IMR-90 (cell line): Measurements from ENCODE around the gene FBN3. TPM values are rescaled to one million over a fixed set of nuclear protein-coding genes. Genes with fewer than 3 reads are reported as not detected.

Source experiments
- ATAC-seq: fragments of 200-7000 bp; cut with Tn5 transposase; 2 replicates; pipeline ENCODE4 v1.9.1; 2020; ENCODE audit warnings: low read depth, mild to moderate bottlenecking, moderate library complexity
- BruUV-seq: library from RNA; stranded (reverse); fragments of 400-500 nt; replicated peaks from 2 replicates; lab custom pipeline; 2021; lab: Mats Ljungman, UMichigan
- CTCF ChIA-PET: fragments of 300-600 bp; formaldehyde crosslinking; extraction: SDS; loops from one replicate; lab custom pipeline; 2021; ENCODE audit warnings: antibody characterized with exemption; lab: Yijun Ruan, JAX
- POLR2A ChIA-PET: fragments of 300-600 bp; sonication (Branson Sonifier 250); formaldehyde crosslinking; loops from one replicate; lab custom pipeline; 2022; ENCODE audit warnings: antibody characterized with exemption; ENCODE audit not compliant: unreplicated experiment; lab: Charles Lee
- DNase-seq: peaks from one replicate; pipeline ENCODE4 v3.0.0; 2013
- H2AFZ ChIP-seq: replicated peaks from 2 replicates; pipeline ENCODE3; 2013; ENCODE audit warnings: low read length, mild to moderate bottlenecking; ENCODE audit not compliant: poor library complexity
- H2AK5ac ChIP-seq: 2 replicates; pipeline ENCODE4 v1.6.1; 2013; ENCODE audit warnings: low read depth, low read length, inconsistent platforms
- H2AK9ac ChIP-seq: replicated peaks from 2 replicates; pipeline ENCODE3; 2013; ENCODE audit warnings: mild to moderate bottlenecking, low read depth, low read length, moderate library complexity; ENCODE audit not compliant: poor library complexity
- H2BK120ac ChIP-seq: 2 replicates; pipeline ENCODE4 v1.6.1; 2013; ENCODE audit warnings: low read depth, low read length, inconsistent platforms
- H2BK15ac ChIP-seq: 3 replicates; pipeline ENCODE4 v1.6.1; 2013; ENCODE audit warnings: low read depth, low read length, inconsistent platforms
- H2BK20ac ChIP-seq: 2 replicates; pipeline ENCODE4 v1.6.1; 2013; ENCODE audit warnings: low read depth, mild to moderate bottlenecking, inconsistent platforms, low read length, moderate library complexity
- H2BK5ac ChIP-seq: 2 replicates; pipeline ENCODE4 v1.6.1; 2013; ENCODE audit warnings: mild to moderate bottlenecking, low read depth, low read length, inconsistent platforms; ENCODE audit not compliant: poor library complexity, severe bottlenecking
- H3K14ac ChIP-seq: replicated peaks from 2 replicates; pipeline ENCODE4 v1.6.1; 2013; ENCODE audit warnings: low read depth, low read length, inconsistent platforms
- H3K18ac ChIP-seq: 2 replicates; pipeline ENCODE4 v1.6.1; 2013; ENCODE audit warnings: low read depth, low read length, control low read depth
- H3K23ac ChIP-seq: 2 replicates; pipeline ENCODE4 v1.6.1; 2013; ENCODE audit warnings: low read depth, low read length, inconsistent platforms
- H3K27ac ChIP-seq: 2 replicates; pipeline ENCODE4 v1.5.1; 2013; ENCODE audit warnings: mild to moderate bottlenecking, control low read depth, low read length; ENCODE audit not compliant: insufficient read depth
- H3K27me3 ChIP-seq: 2 replicates; pipeline ENCODE4 v1.6.1; 2013; ENCODE audit warnings: low read length; ENCODE audit not compliant: control insufficient read depth, insufficient read depth
- H3K36me3 ChIP-seq: 2 replicates; pipeline ENCODE4 v1.6.1; 2013; ENCODE audit warnings: low read length, mixed read lengths; ENCODE audit not compliant: control insufficient read depth, insufficient read depth
- H3K4ac ChIP-seq: 2 replicates; pipeline ENCODE4 v1.6.1; 2013; ENCODE audit warnings: low read depth, low read length, inconsistent platforms
- H3K4me1 ChIP-seq: 2 replicates; pipeline ENCODE4 v1.6.1; 2013; ENCODE audit warnings: low read length, mixed read lengths; ENCODE audit not compliant: control insufficient read depth, insufficient read depth
- H3K4me2 ChIP-seq: 2 replicates; pipeline ENCODE4 v1.6.1; 2013; ENCODE audit warnings: low read depth, mild to moderate bottlenecking, control low read depth, low read length, moderate library complexity
- H3K4me3 ChIP-seq: 2 replicates; pipeline ENCODE4 v1.5.1; 2013; ENCODE audit warnings: low read depth, mild to moderate bottlenecking, control low read depth, low read length, moderate library complexity; ENCODE audit not compliant: insufficient read depth
- H3K56ac ChIP-seq: 2 replicates; pipeline ENCODE4 v1.6.1; 2013; ENCODE audit warnings: low read length, inconsistent platforms; ENCODE audit not compliant: insufficient read depth; ENCODE audit errors: extremely low read depth
- H3K79me1 ChIP-seq, 2 experiments: 2 replicates each; pipeline ENCODE4 v1.6.1; 2013; ENCODE audit warnings: low read length in 2 of 2, inconsistent platforms in 1 of 2, low read depth in 1 of 2
- H3K9ac ChIP-seq: 2 replicates; pipeline ENCODE4 v1.6.1; 2013; ENCODE audit warnings: low read depth, low read length, control low read depth
- H3K9me1 ChIP-seq: 2 replicates; pipeline ENCODE4 v1.6.1; 2013; ENCODE audit warnings: low read length, inconsistent platforms; ENCODE audit not compliant: insufficient read depth
- H3K9me3 ChIP-seq: 2 replicates; pipeline ENCODE4 v1.6.1; 2013; ENCODE audit warnings: low read length; ENCODE audit not compliant: control insufficient read depth, insufficient read depth
- H4K20me1 ChIP-seq: 2 replicates; pipeline ENCODE4 v1.6.1; 2013; ENCODE audit warnings: low read length, inconsistent platforms; ENCODE audit not compliant: insufficient read depth
- H4K5ac ChIP-seq: 2 replicates; pipeline ENCODE4 v1.6.1; 2013; ENCODE audit warnings: mild to moderate bottlenecking, low read depth, low read length, control low read depth
- H4K8ac ChIP-seq, 2 experiments: 2 replicates each; pipeline ENCODE4 v1.6.1; 2013; ENCODE audit warnings: low read depth in 2 of 2, low read length in 2 of 2, control low read depth in 1 of 2, inconsistent platforms in 1 of 2
- H4K91ac ChIP-seq: 2 replicates; pipeline ENCODE4 v1.6.1; 2013; ENCODE audit warnings: low read depth, low read length, inconsistent platforms; ENCODE audit not compliant: insufficient read depth
- CEBPB ChIP-seq: IDR thresholded peaks from 2 replicates; pipeline ENCODE4 v1.6.1; 2012; ENCODE audit warnings: low read depth, low read length, improper control_type of control experiment
- CHD1 ChIP-seq: IDR thresholded peaks from 2 replicates; pipeline ENCODE4 v1.6.1; 2012; ENCODE audit warnings: low read depth, low read length, improper control_type of control experiment
- FOS ChIP-seq: fragments of 150-350 bp; IDR thresholded peaks from 2 replicates; pipeline ENCODE4 v1.6.1; 2016; ENCODE audit warnings: low read depth, low read length
- MAFK ChIP-seq: IDR thresholded peaks from 2 replicates; pipeline ENCODE4 v1.6.1; 2012; ENCODE audit warnings: low read depth, low read length, improper control_type of control experiment
- MAZ ChIP-seq: IDR thresholded peaks from 2 replicates; pipeline ENCODE4 v1.6.1; 2012; ENCODE audit warnings: low read depth, mild to moderate bottlenecking, low read length, improper control_type of control experiment, moderate library complexity, borderline replicate concordance
- NFE2L2 ChIP-seq: fragments of 150-350 bp; IDR thresholded peaks from 2 replicates; pipeline ENCODE4 v1.6.1; 2016; ENCODE audit warnings: low read depth, mild to moderate bottlenecking, low read length
- RAD21 ChIP-seq: IDR thresholded peaks from 2 replicates; pipeline ENCODE4 v1.6.1; 2012; ENCODE audit warnings: low read length, improper control_type of control experiment
- RCOR1 ChIP-seq: IDR thresholded peaks from 2 replicates; pipeline ENCODE4 v1.6.1; 2012; ENCODE audit warnings: mild to moderate bottlenecking, low read length, improper control_type of control experiment; ENCODE audit not compliant: insufficient replicate concordance
- RFX5 ChIP-seq: IDR thresholded peaks from 2 replicates; pipeline ENCODE4 v1.8.0; 2012; ENCODE audit warnings: low read depth, mild to moderate bottlenecking, low read length, moderate library complexity
- WGBS, 2 experiments: methylation state at CpG; one replicate each; pipeline versions ENCODE4 v1.1.5 to v1.1.7; 2013; ENCODE audit warnings: missing lambda C conversion rate in 2 of 2; ENCODE audit not compliant: insufficient read length in 1 of 2; ENCODE audit errors: extremely low coverage in 2 of 2; 5-methylcytosine and 5-hydroxymethylcytosine counted together
- dilution Hi-C: fragments of 300-500 bp; cut with HindIII; formaldehyde crosslinking; loops from one replicate; pipeline ENCODE4 v1.14.3; 2018; ENCODE audit warnings: low sequenced_read_pairs; ENCODE audit not compliant: unreplicated experiment
- in situ Hi-C: fragments of 300-500 bp; cut with MboI; formaldehyde crosslinking; loops from 3 replicates; pipeline ENCODE4 v1.14.3; 2019; ENCODE audit warnings: low sequenced_read_pairs, inconsistent platforms, mixed read lengths
- intact Hi-C: fragments of 100-400 bp; cut with micrococcal nuclease; formaldehyde crosslinking; loops from 2 replicates; pipeline ENCODE4 v1.10.0; 2022
- polyA plus RNA-seq, 3 experiments: library from polyadenylated mRNA; depleted of rRNA; stranded (reverse); fragments of >200 nt; gene quantifications; 2 replicates each; pipeline ENCODE4 v1.2.3, GENCODE V29; 2012; ENCODE audit warnings: low replicate concordance in 1 of 3
- total RNA-seq: library from RNA; depleted of rRNA; stranded (reverse); fragments of >200 nt; gene quantifications from 2 replicates; pipeline ENCODE4 v1.2.3, GENCODE V29; 2012

The FBN3 gene
- total and polyA plus RNA-seq, 2 of the 4 experiments (the other 2 are of a cell fraction) = not detected

- no peak overlapping the region for H3K27ac ChIP-seq
- CTCF ChIA-PET = no interaction called here
- H4K8ac ChIP-seq = no peak overlapping the region
- in situ Hi-C loops (no loop called here), intact Hi-C loops (no loop called here), dilution Hi-C loops (no loop called here)
- no peak overlapping the region for H4K91ac ChIP-seq
- no peak overlapping the region for H3K56ac ChIP-seq
- H3K4me1 ChIP-seq = no peaks in the 10 kb centered on the region
- H4K20me1 ChIP-seq = no peaks in the 10 kb centered on the region
- H3K27me3 ChIP-seq = no peaks in the 10 kb centered on the region; the same call in 1 of the 2 replicates
- H3K4ac ChIP-seq = no peak overlapping the region
- H2BK5ac ChIP-seq = no peak overlapping the region
- TF ChIP-seq RCOR1 = no peak
- TF ChIP-seq CEBPB = no peak
- TF ChIP-seq FOS = no peak
- no peak for TF ChIP-seq CHD1
- no peak for TF ChIP-seq RFX5
- TF ChIP-seq NFE2L2 = no peak
- no peak for TF ChIP-seq MAZ
- TF ChIP-seq RAD21 = no peak
- no peak for TF ChIP-seq MAFK
- no peak overlapping the region for H3K4me2 ChIP-seq
- 81% methylated on average over 4 of the region's 19 CpGs; no CpG with 5 or more reads in 1 of the 2 experiments for WGBS, 2 experiments
- no peak overlapping the region for H2BK120ac ChIP-seq
- no peak overlapping the region for H3K9ac ChIP-seq
- no peak overlapping the region for H2AK9ac ChIP-seq
- no peak overlapping the region for H3K14ac ChIP-seq
- DNase-seq (no peak), ATAC-seq (no peak)
- H2BK15ac ChIP-seq = no peak overlapping the region
- H3K23ac ChIP-seq = no peak overlapping the region
- no peak overlapping the region for H2AFZ ChIP-seq
- POLR2A ChIA-PET = no interaction called here
- no peak overlapping the region for H2BK20ac ChIP-seq
- H3K18ac ChIP-seq = no peak overlapping the region
- H3K79me1 ChIP-seq = no peaks in the 10 kb centered on the region
- no peaks in the 10 kb centered on the region for H3K9me1 ChIP-seq
- BruUV-seq = no TSS peak
- 0 out of 2 replicates have a peak, but pooled peaks cover 3% of the 10 kb centered on the region for H3K9me3 ChIP-seq
- H2AK5ac ChIP-seq = no peak overlapping the region
- H3K4me3 ChIP-seq = no peak overlapping the region
- H3K36me3 ChIP-seq = no peaks in the 10 kb centered on the region
- no peak overlapping the region for H4K5ac ChIP-seq
These were observed 40.6 kb downstream of the FBN3 start for GRCh38 chr19:8108560-8109445.
